Activated naive CD4-positive, alpha-beta T cell treated with anti-CD3 and anti-CD28 coated beads for 36 hours (primary cell): ENCODE measurements around the gene PDSS2. TPM values are rescaled to one million over a fixed set of nuclear protein-coding genes. Genes with fewer than 3 reads are reported as not detected.
"Not testable (repeated sequence)": the region's sequence is repeated elsewhere in the genome, so short reads cannot be mapped to it uniquely, and the experiment has no call there.

Experiments used
- CTCF ChIA-PET: fragments of 350-600 bp; sonication (Branson Sonifier 250); formaldehyde crosslinking; loops from one replicate; lab custom pipeline; 2021; ENCODE audit warnings: antibody characterized with exemption; lab: Charles Lee
- DNase-seq: peaks from one replicate; pipeline ENCODE4 v3.0.0-alpha.2; 2020
- H3K27ac Mint-ChIP-seq: one replicate; pipeline ENCODE4 v1.8.0; 2021; ENCODE audit warnings: mild to moderate bottlenecking, mixed read lengths
- H3K27me3 Mint-ChIP-seq: one replicate; pipeline ENCODE4 v1.8.0; 2021; ENCODE audit warnings: low read depth, mixed read lengths
- H3K36me3 Mint-ChIP-seq: one replicate; pipeline ENCODE4 v1.8.0; 2021; ENCODE audit warnings: low read depth, mixed read lengths
- H3K4me1 Mint-ChIP-seq: one replicate; pipeline ENCODE4 v1.8.0; 2021; ENCODE audit warnings: low read depth, mixed read lengths
- H3K4me3 Mint-ChIP-seq: one replicate; pipeline ENCODE4 v1.8.0; 2021; ENCODE audit warnings: mild to moderate bottlenecking, moderate library complexity, mixed read lengths
- H3K9me3 Mint-ChIP-seq: one replicate; pipeline ENCODE4 v1.8.0; 2021; ENCODE audit warnings: mixed read lengths
- intact Hi-C: fragments of 100-400 bp; cut with micrococcal nuclease; formaldehyde crosslinking; loops from one replicate; pipeline ENCODE4 v1.15.1; 2023
- total RNA-seq, 2 experiments: library from RNA; stranded (reverse); gene quantifications; one replicate each; pipeline ENCODE4 v1.2.3, GENCODE V29; 2021

PDSS2 gene
- total RNA-seq, 2 experiments from 2014 or later = 10.5 to 11.3 TPM

GRCh38 chr6:107207251-107207873, 252.0 kb downstream of the PDSS2 start:
- DNase-seq = no peak
- H3K4me3 Mint-ChIP-seq = no peak overlapping the region
- intact Hi-C loops = no loop called here
- H3K4me1 Mint-ChIP-seq = peaks cover 3% of the 10 kb centered on the region
- H3K9me3 Mint-ChIP-seq = peaks cover 4% of the 10 kb centered on the region
- CTCF ChIA-PET = no interaction called here
- no peaks in the 10 kb centered on the region for H3K27me3 Mint-ChIP-seq
- no peak overlapping the region for H3K27ac Mint-ChIP-seq
- peaks cover 17% of the 10 kb centered on the region for H3K36me3 Mint-ChIP-seq

DNA sequence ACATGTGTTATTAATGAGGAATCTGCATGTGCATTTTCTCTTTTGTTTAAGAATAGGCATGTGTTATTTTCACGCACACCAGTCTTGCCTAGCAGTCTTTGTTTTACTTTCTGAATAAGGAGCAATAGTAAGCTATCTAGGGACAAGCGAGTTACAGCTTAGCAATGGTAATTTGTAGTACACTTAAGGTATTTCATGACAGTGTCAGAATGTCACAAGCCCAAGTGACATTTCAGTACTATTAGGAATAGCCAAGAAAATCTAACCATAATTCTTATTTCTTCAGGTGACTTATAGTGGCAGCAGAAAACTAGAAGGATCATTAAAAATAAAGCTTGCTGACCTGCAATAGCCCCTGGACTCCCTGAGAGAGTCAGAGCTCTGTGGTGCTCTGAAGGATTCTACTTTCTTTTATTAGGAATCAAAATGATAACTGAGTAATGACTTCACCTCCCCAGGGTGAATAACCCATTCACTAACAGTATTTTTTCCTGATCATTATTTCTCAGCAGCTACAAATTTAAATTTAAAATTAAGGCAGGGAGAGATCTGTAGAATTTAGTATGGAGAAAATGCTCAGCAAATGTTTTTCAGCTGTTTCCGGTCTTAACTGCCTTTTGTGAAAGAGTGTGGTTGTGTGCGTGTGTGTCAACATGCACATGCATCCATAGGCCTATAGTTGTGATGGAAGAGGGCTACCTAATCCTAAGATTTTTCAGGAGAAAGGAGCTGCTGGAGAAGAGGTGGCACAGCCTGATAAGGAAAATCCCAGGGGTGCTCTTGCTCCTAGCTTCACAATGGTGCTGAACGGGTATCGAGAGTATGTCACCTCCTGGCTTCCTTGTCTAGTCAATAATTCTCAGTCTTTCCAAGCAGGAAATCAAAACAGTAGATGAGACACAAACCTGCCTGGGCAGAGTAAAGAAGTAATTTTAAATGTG, 254.0 kb downstream of the PDSS2 start:
- no peak for DNase-seq
- H3K9me3 Mint-ChIP-seq = peaks cover 4% of the 10 kb centered on the region
- H3K27ac Mint-ChIP-seq = no peak overlapping the region
- H3K36me3 Mint-ChIP-seq = peaks cover 16% of the 10 kb centered on the region
- no peak overlapping the region for H3K4me3 Mint-ChIP-seq
- no peaks in the 10 kb centered on the region for H3K4me1 Mint-ChIP-seq
- H3K27me3 Mint-ChIP-seq = no peaks in the 10 kb centered on the region
- intact Hi-C loops = no loop called here
- CTCF ChIA-PET = no interaction called here

DNA sequence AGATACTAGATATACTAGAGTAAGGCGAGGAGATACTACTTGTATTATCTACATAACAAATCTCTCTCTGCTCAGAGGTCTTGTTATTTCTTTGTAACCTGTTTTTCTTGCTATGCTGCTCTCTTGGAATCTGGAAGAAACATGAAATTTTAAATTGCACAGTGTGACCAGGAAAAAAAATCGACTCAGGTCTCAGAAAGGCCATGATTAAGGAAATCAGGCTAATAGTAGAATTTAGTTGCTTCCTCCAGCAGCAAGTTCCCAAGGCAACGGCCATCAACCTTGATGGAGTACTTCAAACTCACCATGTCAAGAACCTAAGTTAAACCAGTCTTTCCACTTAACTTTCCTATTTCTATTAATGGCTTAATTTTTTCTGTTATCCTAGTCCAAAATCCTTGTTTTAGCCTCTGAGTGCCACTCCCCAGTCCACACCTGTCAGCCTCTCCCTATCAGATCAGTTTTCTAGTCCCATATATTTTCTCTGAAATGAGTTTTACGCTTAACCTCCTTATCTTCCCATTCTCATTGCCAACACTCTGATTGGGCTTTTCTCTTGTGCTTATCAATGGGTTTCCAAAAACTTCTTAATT, 256.4 kb downstream of the PDSS2 start:
- Mint-ChIP-seq H3K36me3 (peaks cover 17% of the 10 kb centered on the region), H3K4me3 (no peak overlapping the region), H3K4me1 (no peaks in the 10 kb centered on the region), H3K9me3 (peaks cover 4% of the 10 kb centered on the region), H3K27me3 (no peaks in the 10 kb centered on the region), H3K27ac (no peak overlapping the region)
- DNase-seq = no peak
- intact Hi-C loops = no loop called here
- CTCF ChIA-PET = no interaction called here

DNA sequence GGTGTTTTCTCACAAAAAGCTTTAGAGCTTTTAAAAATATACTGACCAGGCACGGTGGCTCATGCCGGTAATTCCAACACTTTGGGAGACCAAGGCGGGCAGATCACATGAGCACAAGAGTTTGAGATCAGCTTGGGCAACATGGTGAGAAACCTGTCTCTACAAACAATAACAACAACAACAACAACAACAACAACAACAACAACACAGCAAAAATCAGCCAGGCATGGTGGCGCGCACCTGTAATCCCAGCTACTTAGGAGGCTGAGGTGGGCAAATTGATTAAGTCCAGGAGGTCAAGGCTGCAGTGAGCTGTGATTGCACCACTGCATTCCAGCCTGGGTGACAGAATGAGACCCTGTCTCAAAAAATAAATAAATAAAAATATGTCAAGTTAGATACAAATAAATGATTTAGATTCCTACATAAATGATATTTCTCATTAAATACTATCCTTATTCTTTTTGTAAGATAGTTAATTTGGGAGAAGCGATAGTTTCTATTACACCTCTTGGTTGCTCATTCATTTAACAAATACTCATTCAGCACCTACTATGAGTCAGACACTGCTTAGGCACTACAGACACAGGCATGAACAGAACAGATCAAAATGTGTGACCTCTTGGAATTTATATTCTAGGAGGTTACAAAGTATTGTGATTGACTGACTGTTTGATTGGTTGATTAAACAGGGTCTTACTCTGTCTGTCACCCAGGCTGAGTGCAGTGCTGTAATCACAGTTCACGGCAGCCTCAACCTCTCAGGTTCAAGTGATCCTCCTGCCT, 260.5 kb downstream of the PDSS2 start:
- no peaks in the 10 kb centered on the region for H3K4me1 Mint-ChIP-seq
- peaks cover 2% of the 10 kb centered on the region for H3K36me3 Mint-ChIP-seq
- no peaks in the 10 kb centered on the region for H3K9me3 Mint-ChIP-seq
- DNase-seq = no peak
- H3K27ac Mint-ChIP-seq = no peak overlapping the region
- intact Hi-C loops = no loop called here
- CTCF ChIA-PET = interaction anchor here (0.5 to 0.8 kb wide), 2 partner anchors 476 to 592 kb away, joined by 3 read pairs; no protein-coding TSS in a partner anchor
- no peak overlapping the region for H3K4me3 Mint-ChIP-seq
- no peaks in the 10 kb centered on the region for H3K27me3 Mint-ChIP-seq

DNA sequence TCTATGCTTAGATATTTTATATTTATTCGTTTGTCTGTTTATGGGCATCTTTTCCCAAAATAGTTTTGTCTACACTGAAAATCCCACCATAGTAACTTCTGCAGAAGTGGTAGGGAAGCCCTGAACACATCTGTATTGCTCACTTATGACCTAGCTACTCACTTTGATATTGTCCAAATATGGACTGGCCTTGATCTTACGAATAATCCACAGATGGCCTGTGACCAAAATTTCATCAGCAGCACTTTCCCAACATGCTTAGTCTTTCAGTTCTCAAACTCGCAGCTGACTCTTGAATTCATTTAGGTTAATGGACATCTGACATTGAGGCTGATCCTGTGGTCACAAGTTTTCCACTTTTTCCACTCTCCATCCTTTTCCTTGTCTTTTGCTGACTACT, 263.2 kb downstream of the PDSS2 start:
- Mint-ChIP-seq H3K36me3 (peaks cover 5% of the 10 kb centered on the region), H3K27me3 (no peaks in the 10 kb centered on the region), H3K9me3 (no peaks in the 10 kb centered on the region), H3K27ac (no peak overlapping the region), H3K4me1 (no peaks in the 10 kb centered on the region), H3K4me3 (no peak overlapping the region)
- intact Hi-C loops = no loop called here
- CTCF ChIA-PET = no interaction called here
- DNase-seq = no peak

- not testable (repeated sequence) for H3K4me3 Mint-ChIP-seq
Observed at GRCh38 chr6:107194723-107195122, 264.6 kb downstream of the PDSS2 start.

GRCh38 chr6:107192830-107193229, 266.5 kb downstream of the PDSS2 start:
- Mint-ChIP-seq H3K4me1 (no peaks in the 10 kb centered on the region), H3K27me3 (no peaks in the 10 kb centered on the region), H3K27ac (no peak overlapping the region), H3K36me3 (peaks cover 5% of the 10 kb centered on the region), H3K4me3 (no peak overlapping the region), H3K9me3 (no peaks in the 10 kb centered on the region)
- no peak for DNase-seq
- CTCF ChIA-PET = no interaction called here
- intact Hi-C loops = no loop called here

More at GRCh38 chr6:107194723-107195122, 264.6 kb downstream of the PDSS2 start:
- H3K27me3 Mint-ChIP-seq, H3K36me3 Mint-ChIP-seq, H3K27ac Mint-ChIP-seq, CTCF ChIA-PET, intact Hi-C loops, DNase-seq, H3K4me1 Mint-ChIP-seq, H3K9me3 Mint-ChIP-seq: not testable (repeated sequence)

GRCh38 chr6:107187630-107188029, 271.7 kb downstream of the PDSS2 start:
- DNase-seq = no peak
- no peaks in the 10 kb centered on the region for H3K4me1 Mint-ChIP-seq
- CTCF ChIA-PET = no interaction called here
- intact Hi-C loops = no loop called here
- no peaks in the 10 kb centered on the region for H3K9me3 Mint-ChIP-seq
- H3K4me3 Mint-ChIP-seq = no peak overlapping the region
- H3K27ac Mint-ChIP-seq = no peak overlapping the region
- peaks cover 7% of the 10 kb centered on the region for H3K36me3 Mint-ChIP-seq
- H3K27me3 Mint-ChIP-seq = no peaks in the 10 kb centered on the region

- CTCF ChIA-PET = interaction anchor here (0.6 kb wide), 1 partner anchor 174 kb away, joined by 3 read pairs; no protein-coding TSS in a partner anchor
- H3K4me1 Mint-ChIP-seq = no peaks in the 10 kb centered on the region
- no peak for DNase-seq
- intact Hi-C loops = no loop called here
- no peak overlapping the region for H3K27ac Mint-ChIP-seq
- no peak overlapping the region for H3K4me3 Mint-ChIP-seq
- H3K9me3 Mint-ChIP-seq = no peaks in the 10 kb centered on the region
- peaks cover 4% of the 10 kb centered on the region for H3K36me3 Mint-ChIP-seq
- no peaks in the 10 kb centered on the region for H3K27me3 Mint-ChIP-seq
Observed at GRCh38 chr6:107186047-107186446, 273.3 kb downstream of the PDSS2 start.

DNA sequence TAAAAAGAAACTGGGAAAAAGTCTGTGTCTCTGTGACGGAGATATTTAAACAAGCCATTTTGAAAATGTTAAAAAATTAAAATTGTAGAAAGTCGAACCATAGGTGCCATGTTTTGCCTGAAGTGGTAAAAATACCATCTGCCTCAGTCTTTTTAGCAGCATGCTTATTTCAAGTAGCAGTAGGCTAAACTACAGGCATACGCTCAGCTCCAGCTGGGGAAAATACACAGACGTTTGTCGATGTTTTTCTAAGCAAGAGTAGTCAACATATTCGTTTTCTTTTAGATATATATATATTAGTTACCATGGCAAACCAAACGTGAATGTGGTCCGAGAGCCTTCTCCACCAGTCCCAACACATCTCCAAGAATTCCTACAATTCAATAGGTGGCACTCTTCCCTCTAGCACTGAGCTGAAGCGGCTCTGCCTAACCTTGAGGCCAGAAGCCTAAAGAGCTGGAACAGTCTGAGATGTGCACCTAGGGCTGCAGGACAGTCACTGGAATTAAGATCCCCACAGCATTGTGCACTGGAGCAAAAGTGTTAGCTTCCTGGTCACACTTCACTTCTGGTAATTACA, 273.9 kb downstream of the PDSS2 start:
- H3K4me3 Mint-ChIP-seq = no peak overlapping the region
- CTCF ChIA-PET = interaction anchor here (0.6 kb wide), 2 partner anchors 175 to 494 kb away, joined by 3 read pairs; no protein-coding TSS in a partner anchor
- intact Hi-C loops = no loop called here
- peaks cover 4% of the 10 kb centered on the region for H3K36me3 Mint-ChIP-seq
- H3K27ac Mint-ChIP-seq = no peak overlapping the region
- no peaks in the 10 kb centered on the region for H3K9me3 Mint-ChIP-seq
- no peaks in the 10 kb centered on the region for H3K4me1 Mint-ChIP-seq
- DNase-seq = no peak
- no peaks in the 10 kb centered on the region for H3K27me3 Mint-ChIP-seq

DNA sequence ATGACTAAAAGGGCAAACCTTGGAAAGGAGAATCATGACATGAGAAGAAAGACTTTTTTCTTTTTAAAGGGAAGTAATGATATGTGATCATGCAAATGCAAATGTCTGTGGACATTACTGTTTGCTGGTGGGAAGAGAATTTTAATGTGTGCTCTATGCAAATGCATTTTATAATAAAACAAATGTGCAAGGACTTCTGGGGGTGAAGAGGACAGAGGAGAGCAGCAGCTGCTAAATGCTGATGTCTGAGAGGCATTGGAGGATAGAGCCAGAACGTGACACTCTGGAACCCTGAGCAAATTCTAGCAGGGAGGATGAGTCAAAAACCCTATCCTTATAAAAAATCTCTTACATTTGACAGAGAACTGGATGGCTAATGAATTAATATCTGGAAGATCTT, 274.9 kb downstream of the PDSS2 start:
- CTCF ChIA-PET = no interaction called here
- H3K9me3 Mint-ChIP-seq = no peaks in the 10 kb centered on the region
- no peak overlapping the region for H3K4me3 Mint-ChIP-seq
- intact Hi-C loops = no loop called here
- H3K4me1 Mint-ChIP-seq = no peaks in the 10 kb centered on the region
- no peak overlapping the region for H3K27ac Mint-ChIP-seq
- H3K27me3 Mint-ChIP-seq = no peaks in the 10 kb centered on the region
- peaks cover 2% of the 10 kb centered on the region for H3K36me3 Mint-ChIP-seq
- DNase-seq = no peak
